Trophoblast cell (in vitro differentiated cells and primary cell): Measurements from ENCODE around the gene IRAK3.
A peak's percentile ranks its signal among the peaks of the same experiment; 100 is the strongest.

Experiments used
- DNase-seq, 2 donors: peaks; one replicate each; pipeline ENCODE4 v3.0.0-alpha.2; 2016
- H2AFZ ChIP-seq: 2 replicates; pipeline ENCODE4 v1.6.1; 2013; ENCODE audit warnings: low read length, moderate library complexity, mild to moderate bottlenecking; ENCODE audit not compliant: insufficient read depth, poor library complexity
- H2AK5ac ChIP-seq: 2 replicates; pipeline ENCODE4 v1.6.1; 2013; ENCODE audit warnings: mild to moderate bottlenecking, low read length
- H2BK120ac ChIP-seq: 2 replicates; pipeline ENCODE4 v1.6.1; 2013; ENCODE audit warnings: low read length, mild to moderate bottlenecking, moderate library complexity; ENCODE audit not compliant: insufficient read depth, poor library complexity
- H2BK12ac ChIP-seq: 2 replicates; pipeline ENCODE4 v1.6.1; 2013; ENCODE audit warnings: mild to moderate bottlenecking, low read length, moderate library complexity
- H2BK5ac ChIP-seq: 2 replicates; pipeline ENCODE4 v1.6.1; 2013; ENCODE audit warnings: low read length, low read depth, moderate library complexity, mild to moderate bottlenecking; ENCODE audit not compliant: poor library complexity
- H3K14ac ChIP-seq: 2 replicates; pipeline ENCODE4 v1.6.1; 2013; ENCODE audit warnings: mild to moderate bottlenecking, low read length
- H3K18ac ChIP-seq: 2 replicates; pipeline ENCODE4 v1.6.1; 2013; ENCODE audit warnings: mild to moderate bottlenecking, low read length
- H3K23ac ChIP-seq: 2 replicates; pipeline ENCODE4 v1.6.1; 2013; ENCODE audit warnings: low read length
- H3K27ac ChIP-seq: 2 replicates; pipeline ENCODE4 v1.5.1; 2013; ENCODE audit warnings: low read depth, mild to moderate bottlenecking, inconsistent platforms, low read length, moderate library complexity
- H3K27me3 ChIP-seq: 2 replicates; pipeline ENCODE4 v1.6.1; 2013; ENCODE audit warnings: inconsistent platforms, mild to moderate bottlenecking, low read length, moderate library complexity; ENCODE audit not compliant: insufficient read depth
- H3K36me3 ChIP-seq, 2 experiments: 1 replicate in 1 of 2; 2 replicates in 1 of 2; pipeline ENCODE4 v1.6.1; 2013; ENCODE audit warnings: low read length in 2 of 2, mild to moderate bottlenecking in 2 of 2, moderate library complexity in 1 of 2; ENCODE audit not compliant: insufficient read depth in 2 of 2, control insufficient read depth in 1 of 2
- H3K4ac ChIP-seq: 2 replicates; pipeline ENCODE4 v1.6.1; 2013; ENCODE audit warnings: low read depth, mild to moderate bottlenecking, low read length, moderate library complexity
- H3K4me1 ChIP-seq, 2 experiments: 1 replicate in 1 of 2; 2 replicates in 1 of 2; pipeline ENCODE4 v1.6.1; 2013; ENCODE audit warnings: low read length in 2 of 2, mild to moderate bottlenecking in 2 of 2, moderate library complexity in 1 of 2; ENCODE audit not compliant: insufficient read depth in 2 of 2, control insufficient read depth in 1 of 2
- H3K4me2 ChIP-seq: 2 replicates; pipeline ENCODE4 v1.6.1; 2013; ENCODE audit warnings: inconsistent platforms, mild to moderate bottlenecking, low read length, moderate library complexity
- H3K4me3 ChIP-seq: 2 replicates; pipeline ENCODE4 v1.5.1; 2013; ENCODE audit warnings: mild to moderate bottlenecking, low read depth, low read length, inconsistent platforms
- H3K79me1 ChIP-seq: one replicate; pipeline ENCODE4 v1.6.1; 2013; ENCODE audit warnings: low read length
- H3K79me2 ChIP-seq: 2 replicates; pipeline ENCODE4 v1.6.1; 2013; ENCODE audit warnings: low read length, mild to moderate bottlenecking; ENCODE audit not compliant: control insufficient read depth, insufficient read depth, poor library complexity
- H3K9ac ChIP-seq: 2 replicates; pipeline ENCODE4 v1.6.1; 2013; ENCODE audit warnings: mild to moderate bottlenecking, low read length
- H3K9me3 ChIP-seq: 2 replicates; pipeline ENCODE4 v1.6.1; 2013; ENCODE audit warnings: low read depth, mild to moderate bottlenecking, control low read depth, inconsistent platforms, low read length; ENCODE audit not compliant: insufficient read depth
- H4K12ac ChIP-seq: 2 replicates; pipeline ENCODE4 v1.6.1; 2013; ENCODE audit warnings: low read depth, mild to moderate bottlenecking, low read length, moderate library complexity
- H4K8ac ChIP-seq: 2 replicates; pipeline ENCODE4 v1.6.1; 2013; ENCODE audit warnings: low read depth, mild to moderate bottlenecking, low read length, moderate library complexity
- H4K91ac ChIP-seq: one replicate; pipeline ENCODE4 v1.6.1; 2013; ENCODE audit warnings: low read depth, mild to moderate bottlenecking, low read length, moderate library complexity
- WGBS: extraction: QIAGEN DNeasy Blood & Tissue Kit; methylation state at CpG from one replicate; pipeline ENCODE4 v1.1.7; 2013; ENCODE audit warnings: missing lambda C conversion rate; ENCODE audit not compliant: insufficient read length, insufficient coverage; ENCODE audit errors: extremely low coverage; 5-methylcytosine and 5-hydroxymethylcytosine counted together

The IRAK3 gene

GRCh38 chr12:66262737-66263136 is 73.7 kb downstream of the IRAK3 start:
- H2BK5ac ChIP-seq: no peak overlapping the region
- no peak for DNase-seq
- no peak overlapping the region for H3K4me3 ChIP-seq
- no peaks in the 10 kb centered on the region for H3K79me2 ChIP-seq
- no peak overlapping the region for H3K14ac ChIP-seq
- no peak overlapping the region for H3K4me2 ChIP-seq
- H3K18ac ChIP-seq: no peak overlapping the region
- no peak overlapping the region for H3K23ac ChIP-seq
- H3K9ac ChIP-seq: no peak overlapping the region
- H2BK120ac ChIP-seq: no peak overlapping the region
- H2AK5ac ChIP-seq: no peak overlapping the region
- no peak overlapping the region for H4K12ac ChIP-seq
- H3K36me3 ChIP-seq: no peaks in the 10 kb centered on the region
- no peaks in the 10 kb centered on the region for H3K4me1 ChIP-seq
- no peaks in the 10 kb centered on the region for H3K27me3 ChIP-seq
- no peak overlapping the region for H2BK12ac ChIP-seq
- no peak overlapping the region for H3K27ac ChIP-seq
- no peaks in the 10 kb centered on the region for H3K9me3 ChIP-seq
- no peak overlapping the region for H4K91ac ChIP-seq
- no peak overlapping the region for H2AFZ ChIP-seq
- no peaks in the 10 kb centered on the region for H3K79me1 ChIP-seq
- H3K4ac ChIP-seq: no peak overlapping the region
- no peak overlapping the region for H4K8ac ChIP-seq

- H3K4me3 ChIP-seq: no peak overlapping the region
- no peak overlapping the region for H3K18ac ChIP-seq
- H2BK120ac ChIP-seq: no peak overlapping the region
- no peak overlapping the region for H4K8ac ChIP-seq
- no peak overlapping the region for H3K9ac ChIP-seq
- H3K23ac ChIP-seq: no peak overlapping the region
- H3K9me3 ChIP-seq: no peaks in the 10 kb centered on the region
- H2AK5ac ChIP-seq: no peak overlapping the region
- no CpG with 5 or more reads among the region's 3 CpGs for WGBS
- H3K79me1 ChIP-seq: no peaks in the 10 kb centered on the region
- no peaks in the 10 kb centered on the region for H3K27me3 ChIP-seq
- H3K79me2 ChIP-seq: no peaks in the 10 kb centered on the region
- H4K91ac ChIP-seq: no peak overlapping the region
- H3K36me3 ChIP-seq: no peaks in the 10 kb centered on the region
- no peak overlapping the region for H4K12ac ChIP-seq
- H3K4me2 ChIP-seq: no peak overlapping the region
- H3K4me1 ChIP-seq: no peaks in the 10 kb centered on the region
- no peak overlapping the region for H3K27ac ChIP-seq
- no peak overlapping the region for H2BK12ac ChIP-seq
- DNase-seq: peak in 1 of 2 donors; percentile 19
- H3K14ac ChIP-seq: no peak overlapping the region
- no peak overlapping the region for H2AFZ ChIP-seq
- no peak overlapping the region for H2BK5ac ChIP-seq
- H3K4ac ChIP-seq: no peak overlapping the region
These were observed 79.5 kb downstream of the IRAK3 start for GRCh38 chr12:66268562-66268961.

DNA sequence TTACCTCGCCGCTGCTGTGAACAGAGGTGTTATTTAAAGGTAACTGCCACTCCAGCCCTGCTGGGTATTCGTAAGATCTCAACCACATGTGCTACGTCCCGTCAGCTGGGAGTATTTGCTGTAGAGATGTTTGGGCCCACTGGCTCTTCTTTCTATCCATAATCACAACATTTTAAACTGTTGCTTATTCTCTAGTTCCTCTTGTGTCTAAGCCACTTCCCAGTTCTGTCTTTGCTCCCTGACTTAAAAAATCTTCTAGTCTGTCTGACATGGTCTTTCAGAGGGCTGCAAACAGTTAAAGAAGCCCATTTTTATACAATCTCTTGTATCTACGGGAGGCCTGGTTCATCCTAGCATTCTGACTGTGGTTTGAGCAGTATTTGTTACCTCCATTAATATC is 80.1 kb downstream of the IRAK3 start:
- Histone ChIP-seq H3K18ac (no peak overlapping the region), H2BK120ac (no peak overlapping the region), H4K12ac (no peak overlapping the region), H3K23ac (no peak overlapping the region), H3K14ac (no peak overlapping the region), H3K36me3 (no peaks in the 10 kb centered on the region), H3K4me3 (no peak overlapping the region), H3K9me3 (no peaks in the 10 kb centered on the region), H3K27me3 (no peaks in the 10 kb centered on the region), H3K9ac (no peak overlapping the region), H3K4me1 (no peaks in the 10 kb centered on the region), H3K79me2 (no peaks in the 10 kb centered on the region), H2BK12ac (no peak overlapping the region), H3K79me1 (no peaks in the 10 kb centered on the region), H2AK5ac (no peak overlapping the region), H2AFZ (no peak overlapping the region), H3K27ac (no peak overlapping the region), H3K4me2 (no peak overlapping the region), H4K91ac (no peak overlapping the region), H4K8ac (no peak overlapping the region), H3K4ac (no peak overlapping the region), H2BK5ac (no peak overlapping the region)
- DNase-seq: no peak
- no CpG with 5 or more reads among the region's 6 CpGs for WGBS

DNA sequence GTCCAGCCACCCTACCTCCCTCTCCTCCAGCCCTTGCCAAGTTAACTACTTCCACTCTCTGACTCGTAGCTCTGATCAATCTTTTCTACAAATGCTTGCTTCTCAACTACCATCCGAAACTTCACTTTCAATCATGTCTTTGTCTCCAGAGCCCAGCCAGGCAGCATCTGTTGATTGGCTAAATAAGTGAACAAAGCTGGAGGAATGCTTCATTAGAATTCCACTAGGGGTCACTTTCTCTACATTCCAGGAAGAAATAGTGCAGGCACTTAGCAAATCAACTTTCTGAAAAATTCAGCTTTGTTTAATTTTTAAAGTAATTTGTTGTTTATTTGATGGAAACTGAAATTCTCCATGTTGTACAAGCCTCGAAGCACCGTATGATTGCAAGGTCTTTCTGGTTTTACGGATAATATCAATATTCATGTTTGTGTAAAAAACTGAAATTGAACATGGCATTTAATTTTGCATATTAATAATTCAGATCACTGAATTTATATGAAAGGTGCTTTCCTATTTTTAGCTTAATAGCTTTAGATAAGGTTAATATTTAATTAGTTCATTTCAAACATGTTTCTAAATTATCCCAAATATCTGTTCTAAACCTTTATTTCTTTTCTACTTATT is 80.9 kb downstream of the IRAK3 start:
- Histone ChIP-seq H3K9ac (no peak overlapping the region), H2AK5ac (no peak overlapping the region), H4K8ac (no peak overlapping the region), H3K9me3 (no peaks in the 10 kb centered on the region), H3K4me2 (no peak overlapping the region), H3K23ac (no peak overlapping the region), H3K14ac (no peak overlapping the region), H2BK5ac (no peak overlapping the region), H3K79me1 (no peaks in the 10 kb centered on the region), H3K36me3 (no peaks in the 10 kb centered on the region), H2BK12ac (no peak overlapping the region), H4K12ac (no peak overlapping the region), H3K4me3 (no peak overlapping the region), H3K4ac (no peak overlapping the region), H4K91ac (no peak overlapping the region), H3K27me3 (no peaks in the 10 kb centered on the region), H3K4me1 (no peaks in the 10 kb centered on the region), H2AFZ (no peak overlapping the region), H3K18ac (no peak overlapping the region), H3K27ac (no peak overlapping the region), H3K79me2 (no peaks in the 10 kb centered on the region), H2BK120ac (no peak overlapping the region)
- no CpG with 5 or more reads among the region's 5 CpGs for WGBS
- peak in 1 of 2 donors; percentile 42 for DNase-seq
